GM21723 (cell line): ENCODE results near the gene PLCXD1.
"Not testable (repeated sequence)": the region's sequence is repeated elsewhere in the genome, so short reads cannot be mapped to it uniquely, and the experiment has no call there.

Experiments
- ATAC-seq: cut with Tn5 transposase; IDR thresholded peaks from one replicate; pipeline ENCODE4 v1.9.1; 2021; ENCODE audit warnings: mild to moderate bottlenecking, moderate library complexity; ENCODE audit not compliant: unreplicated experiment

Gene PLCXD1

DNA sequence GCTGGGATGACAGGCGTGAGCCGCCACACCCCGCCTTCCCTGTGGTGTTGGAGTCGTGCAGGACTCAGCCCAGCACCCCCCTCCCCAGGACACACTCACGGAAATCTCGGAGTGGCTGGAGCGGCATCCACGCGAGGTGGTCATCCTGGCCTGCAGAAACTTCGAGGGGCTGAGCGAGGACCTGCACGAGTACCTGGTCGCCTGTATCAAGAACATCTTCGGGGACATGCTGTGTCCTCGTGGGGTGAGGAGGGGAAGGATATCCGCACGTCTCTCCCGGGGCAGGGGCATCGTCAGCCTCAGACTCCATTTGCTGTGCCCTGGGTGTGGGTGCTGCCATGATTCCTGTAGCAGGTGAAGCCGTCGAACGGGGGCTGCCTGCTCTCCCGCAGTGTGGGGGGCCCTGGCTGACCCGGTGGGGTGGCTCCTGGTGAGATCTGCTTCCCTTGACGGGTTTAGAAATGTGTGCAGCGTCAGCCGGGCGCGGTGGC is 10.3 kb downstream of the PLCXD1 start:
- ATAC-seq: no peak

- no peak for ATAC-seq
These were observed 12.0 kb downstream of the PLCXD1 start for GRCh38 chrX:292900-293897.

DNA sequence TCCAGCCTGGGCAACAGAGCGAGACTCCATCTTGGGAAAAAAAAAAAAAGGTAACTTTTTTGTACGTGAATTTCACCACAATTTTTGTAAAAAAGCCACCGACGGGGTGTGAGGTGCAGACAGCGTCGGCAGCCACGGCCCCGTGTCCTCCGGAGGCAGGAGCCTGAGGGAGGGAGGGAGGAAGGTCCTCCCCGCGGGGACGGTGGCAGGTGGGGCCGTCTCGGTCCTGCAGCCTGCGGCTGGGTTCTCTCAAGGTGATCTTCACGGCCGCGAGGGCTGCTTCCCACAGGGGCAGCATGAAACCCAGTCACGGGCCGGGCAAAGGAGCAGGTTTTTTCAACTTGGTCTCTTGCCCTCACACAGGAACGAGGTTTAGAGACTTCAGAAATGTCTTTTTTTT is 14.0 kb downstream of the PLCXD1 start:
- no peak for ATAC-seq

- ATAC-seq: no peak
These were observed 17.8 kb downstream of the PLCXD1 start for GRCh38 chrX:298993-299392.

DNA sequence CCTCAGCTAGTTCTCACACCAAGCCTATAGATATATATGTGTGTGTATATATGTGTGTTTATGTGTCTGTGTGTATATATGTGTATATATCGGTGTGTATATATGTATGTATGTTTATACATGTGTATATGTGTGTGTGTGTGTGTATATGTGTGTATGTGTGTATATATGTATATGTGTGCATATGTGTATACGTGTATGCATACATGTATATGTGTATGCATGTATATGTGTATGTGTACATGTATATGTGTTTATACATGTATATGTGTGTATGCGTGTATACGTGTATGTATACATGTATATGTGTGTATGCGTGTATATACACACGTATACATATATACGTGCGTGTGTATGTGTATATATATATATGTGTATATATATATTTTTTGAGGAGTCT is 19.2 kb downstream of the PLCXD1 start:
- ATAC-seq: no peak

DNA sequence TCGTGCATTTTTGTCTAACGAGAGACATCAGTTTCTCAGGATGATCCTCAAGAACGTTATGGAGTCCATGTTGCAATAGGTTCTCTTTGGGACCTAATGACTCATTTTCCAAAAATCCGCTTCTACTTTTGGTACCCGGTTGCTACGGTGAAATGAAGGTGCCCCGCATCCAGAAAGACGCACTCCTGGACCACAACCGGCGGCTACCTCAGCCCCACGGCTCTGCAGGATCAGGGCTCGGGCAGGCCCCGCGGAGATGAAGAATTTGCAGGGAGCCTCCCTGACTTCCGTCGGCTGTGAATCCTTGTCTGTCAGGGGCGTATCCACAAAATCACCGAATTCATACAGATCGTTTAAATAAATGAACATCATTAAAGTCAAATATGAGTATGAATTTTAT is 21.8 kb downstream of the PLCXD1 start:
- no peak for ATAC-seq

DNA sequence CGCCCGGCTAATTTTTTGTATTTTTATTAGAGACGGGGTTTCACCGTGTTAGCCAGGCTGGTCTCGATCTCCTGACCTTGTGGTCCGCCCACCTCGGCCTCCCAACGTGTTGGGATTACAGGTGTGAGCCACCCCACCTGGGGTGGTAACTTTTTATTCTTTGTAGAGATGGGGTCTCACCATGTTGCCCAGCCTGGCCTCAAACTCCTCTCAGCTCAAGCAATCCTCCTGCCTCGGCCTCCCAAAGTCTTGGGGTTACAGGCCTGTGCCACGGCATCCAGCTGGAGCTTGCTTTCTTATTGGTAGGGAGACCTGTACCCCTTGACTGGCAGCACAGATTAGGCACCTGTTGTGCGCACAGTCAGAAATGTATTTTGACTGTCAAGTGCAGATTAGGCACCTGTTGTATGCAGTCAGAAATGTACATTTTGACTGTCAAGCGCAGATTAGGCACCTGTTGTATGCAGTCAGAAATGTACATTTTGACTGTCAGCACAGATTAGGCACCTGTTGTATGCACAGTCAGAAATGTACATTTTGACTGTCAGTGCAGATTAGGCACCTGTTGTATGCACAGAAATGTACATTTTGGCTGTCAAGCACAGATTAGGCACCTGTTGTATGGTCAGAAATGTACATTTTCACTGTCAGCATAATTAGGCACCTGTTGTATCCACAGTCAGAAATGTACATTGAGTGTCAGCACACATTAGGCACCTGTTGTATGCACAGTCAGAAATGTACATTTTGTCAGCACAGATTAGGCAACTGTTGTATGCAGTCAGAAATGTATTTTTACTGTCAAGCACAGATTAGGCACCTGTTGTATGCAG is 24.8 kb downstream of the PLCXD1 start:
- not testable (repeated sequence) for ATAC-seq

DNA sequence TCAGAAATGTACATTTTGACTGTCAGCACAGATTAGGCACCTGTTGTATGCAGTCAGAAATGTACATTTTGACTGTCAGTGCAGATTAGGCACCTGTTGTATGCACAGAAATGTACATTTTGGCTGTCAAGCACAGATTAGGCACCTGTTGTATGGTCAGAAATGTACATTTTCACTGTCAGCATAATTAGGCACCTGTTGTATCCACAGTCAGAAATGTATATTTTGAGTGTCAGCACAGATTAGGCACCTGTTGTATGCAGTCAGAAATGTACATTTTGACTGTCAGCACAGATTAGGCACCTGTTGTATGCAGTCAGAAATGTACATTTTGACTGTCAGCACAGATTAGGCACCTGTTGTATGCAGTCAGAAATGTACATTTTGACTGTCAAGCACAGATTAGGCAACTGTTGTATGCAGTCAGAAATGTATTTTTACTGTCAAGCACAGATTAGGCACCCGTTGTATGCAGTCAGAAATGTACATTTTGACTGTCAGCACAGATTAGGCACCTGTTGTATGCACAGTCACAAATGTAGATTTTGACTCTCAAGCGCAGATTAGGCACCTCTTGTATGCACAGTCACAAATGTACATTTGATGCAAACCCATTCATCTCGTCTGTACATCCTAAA is 25.6 kb downstream of the PLCXD1 start:
- ATAC-seq: not testable (repeated sequence)

GRCh38 chrX:307261-308111 is 26.3 kb downstream of the PLCXD1 start:
- no peak for ATAC-seq

DNA sequence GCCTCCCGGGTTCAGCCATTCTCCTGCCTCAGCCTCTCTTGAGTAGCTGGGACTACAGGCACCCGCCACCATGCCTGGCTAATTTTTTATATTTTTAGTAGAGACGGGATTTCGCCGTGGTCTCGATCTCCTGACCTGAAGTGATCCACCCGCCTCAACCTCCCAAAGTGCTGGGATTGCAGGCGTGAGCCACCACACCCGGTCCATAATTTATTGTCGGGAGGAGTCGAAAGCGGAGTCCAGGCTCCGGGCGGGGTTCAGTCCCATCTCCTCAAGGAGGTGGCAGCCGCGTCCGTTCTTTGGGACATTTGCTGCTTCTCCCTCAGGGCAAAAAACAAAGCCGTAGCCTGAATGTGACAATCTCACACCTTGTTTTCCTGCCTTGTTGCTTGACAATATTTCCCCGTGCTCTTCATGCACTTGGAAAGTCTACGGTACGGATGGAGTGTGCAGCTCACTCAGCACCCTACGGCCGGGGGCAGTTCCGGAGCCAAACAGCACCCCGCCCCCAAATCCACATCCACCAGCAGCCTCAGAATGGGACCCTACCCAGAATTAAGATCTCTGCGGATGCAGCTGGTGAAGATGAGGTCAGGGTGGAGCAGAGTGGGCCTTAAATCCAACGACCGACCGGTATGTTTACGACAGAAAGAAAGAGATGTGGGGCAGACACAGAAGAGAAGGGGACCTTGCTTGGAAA is 27.8 kb downstream of the PLCXD1 start:
- ATAC-seq: no peak

DNA sequence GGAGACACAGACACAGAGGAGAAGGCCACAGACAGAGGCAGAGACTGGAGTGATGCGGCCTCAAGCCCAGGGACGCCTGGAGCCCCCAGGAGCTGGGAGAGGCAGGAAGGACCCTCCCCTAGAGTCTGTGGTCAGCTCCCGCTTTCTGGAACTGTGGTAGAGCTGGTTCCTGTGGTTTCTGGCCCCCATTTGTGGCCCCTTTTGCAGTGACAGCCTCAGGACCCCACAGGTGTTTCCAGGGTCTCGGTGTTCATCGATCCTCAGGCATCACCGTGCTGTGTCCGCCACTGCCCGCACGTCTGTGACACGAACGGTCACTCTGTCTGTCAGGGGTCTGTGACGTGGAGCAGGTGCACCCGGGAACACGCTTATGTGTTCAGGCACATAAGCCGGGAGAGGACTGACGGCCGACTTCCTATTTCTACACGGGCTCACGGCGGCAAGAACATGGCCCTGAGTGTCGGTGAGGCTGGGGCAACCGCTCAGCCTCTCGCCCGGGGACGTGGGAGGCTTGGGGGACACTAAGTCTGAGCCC is 29.5 kb downstream of the PLCXD1 start:
- ATAC-seq: no peak

DNA sequence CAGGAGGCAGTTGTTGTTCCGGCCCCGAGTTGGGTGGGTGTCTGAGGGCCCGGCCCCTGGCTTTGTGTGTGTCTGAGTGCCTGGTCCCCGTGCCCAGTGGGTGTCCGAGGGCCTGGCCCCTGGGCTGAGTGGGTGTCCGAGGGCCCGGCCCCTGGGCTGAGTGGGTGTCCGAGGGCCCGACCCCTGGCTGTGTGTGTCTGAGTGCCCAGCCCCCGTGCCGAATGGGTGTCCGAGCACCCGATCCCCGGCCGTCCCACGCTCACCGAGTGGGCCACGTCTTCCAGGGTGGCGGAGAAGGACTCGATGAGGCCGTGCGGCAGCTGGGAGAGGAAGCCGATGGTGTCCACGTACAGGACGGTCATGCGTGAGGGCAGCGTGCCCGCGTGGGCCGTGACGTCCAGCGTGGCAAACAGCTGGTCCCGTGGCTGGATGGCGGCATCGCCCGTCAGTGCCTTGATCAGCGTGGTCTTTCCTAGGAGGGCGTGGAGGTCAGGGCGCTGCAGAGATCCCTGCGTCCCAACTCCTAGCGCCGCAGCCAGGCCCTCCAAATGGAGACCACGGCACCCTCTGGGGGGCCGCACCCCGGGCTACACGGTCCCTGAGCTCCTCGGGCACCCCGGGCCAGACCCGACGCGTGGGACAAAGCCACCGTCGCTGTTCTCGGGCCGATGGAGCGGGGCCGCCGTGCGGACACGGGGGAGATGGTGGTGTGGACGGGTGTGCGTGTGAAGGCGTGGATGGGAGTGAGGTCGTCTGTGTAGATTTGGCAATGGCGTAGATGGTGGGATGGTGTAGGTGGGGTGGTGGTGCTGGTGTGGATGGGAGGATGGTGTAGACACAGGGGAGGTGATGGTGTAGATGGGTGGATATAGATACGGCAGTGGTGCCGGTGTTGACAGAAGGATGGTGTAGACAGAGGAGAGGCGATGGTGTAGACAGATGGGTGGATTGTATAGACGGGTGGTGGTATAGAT is 30.3 kb downstream of the PLCXD1 start:
- ATAC-seq: no peak

- ATAC-seq: no peak
These were observed 31.6 kb downstream of the PLCXD1 start for GRCh38 chrX:312621-313331.

DNA sequence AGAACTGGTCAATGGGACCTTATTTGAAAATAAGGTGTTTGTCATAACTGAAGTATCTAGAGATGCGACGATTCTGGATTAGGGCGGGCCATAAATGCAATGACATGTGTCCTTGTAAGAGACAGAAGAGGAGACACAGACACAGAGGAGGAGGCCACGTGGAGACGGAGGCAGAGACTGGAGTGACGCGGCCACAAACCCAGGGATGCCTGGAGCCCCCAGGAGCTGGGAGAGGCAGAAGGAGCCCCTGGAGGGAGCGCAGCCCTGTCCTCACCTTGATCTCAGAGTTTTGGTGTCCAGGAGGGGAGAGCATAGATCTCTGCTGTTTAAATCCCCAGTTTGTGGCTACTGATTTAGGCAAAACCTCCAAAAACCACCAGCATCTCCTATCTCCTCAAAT is 32.4 kb downstream of the PLCXD1 start:
- no peak for ATAC-seq

DNA sequence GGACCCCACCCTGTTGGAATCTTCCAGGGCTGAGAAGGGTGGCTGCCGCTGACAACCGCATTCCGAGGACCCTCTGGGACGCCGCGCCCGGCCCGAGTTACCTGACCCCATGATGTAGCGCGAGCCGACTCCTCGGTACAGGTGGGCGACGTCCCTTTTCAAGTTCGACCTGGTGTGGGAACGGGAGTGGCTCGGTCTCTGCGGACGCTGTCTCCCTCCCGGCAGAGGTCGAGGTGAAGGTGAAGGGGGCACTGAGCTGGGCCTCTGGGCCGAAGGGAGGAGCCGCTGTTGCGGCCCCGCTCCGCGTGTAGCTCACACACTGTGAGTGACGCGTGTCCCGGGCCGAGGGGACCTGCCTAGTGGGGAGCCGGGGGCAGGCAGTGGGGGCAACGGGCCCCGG is 32.9 kb downstream of the PLCXD1 start:
- ATAC-seq: no peak

DNA sequence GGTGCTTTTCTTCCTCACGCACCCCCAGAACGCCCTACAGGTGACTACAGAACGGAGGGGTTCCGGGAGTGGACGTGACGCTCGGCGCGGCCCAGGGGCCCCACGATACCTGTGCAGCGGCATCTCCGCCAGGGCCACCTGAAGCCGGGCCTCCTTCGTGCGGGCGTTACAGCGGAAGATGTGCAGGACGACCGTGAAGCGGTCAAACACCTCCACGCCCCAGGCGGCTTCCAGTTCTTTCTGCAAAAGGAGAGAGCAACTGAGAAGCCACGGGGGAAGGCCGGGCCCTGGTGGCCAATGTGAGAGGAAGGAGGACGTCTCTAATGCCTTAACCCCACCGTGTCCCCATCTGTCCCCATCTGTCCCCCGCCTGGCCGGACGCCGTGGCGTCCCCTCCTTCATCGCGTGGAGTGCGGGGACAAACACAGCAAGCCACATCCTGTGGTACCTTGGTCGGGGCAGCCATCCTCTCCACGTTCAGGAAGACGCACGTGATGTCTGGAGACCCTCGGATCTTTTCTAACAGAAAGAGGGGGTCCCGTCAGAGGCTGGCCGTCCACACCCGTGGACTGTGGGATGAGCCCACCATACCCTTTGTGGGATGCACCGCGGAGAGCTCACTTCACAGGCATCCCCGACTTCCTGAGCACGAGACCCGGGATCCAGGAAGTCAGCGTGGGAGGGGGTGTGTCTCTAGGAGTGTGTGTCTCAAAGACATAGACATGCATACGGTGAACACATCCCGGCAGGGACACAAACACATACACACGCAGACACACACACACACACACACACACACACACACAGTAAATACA is 33.8 kb downstream of the PLCXD1 start:
- no peak for ATAC-seq
